ENCODE results near the gene DHX15.

The DHX15 gene

GRCh38 chr4:24568425-24568824, 15.9 kb downstream of the DHX15 start:
- TF ChIP-seq ZNF518A (tag by site-specific recombination; conservative IDR thresholded peaks at IDR 0.05; ENCODE audit: low read depth) (no peak), ZSCAN23 (tag by site-specific recombination; IDR thresholded peaks at IDR 0.05) (no peak), ZNF280D (tag by site-specific recombination; IDR thresholded peaks at IDR 0.05) (no peak), ZNF645 (tag by site-specific recombination; IDR thresholded peaks at IDR 0.05) (no peak), YY2 (tag by site-specific recombination; IDR thresholded peaks at IDR 0.05) (no peak), ZSCAN4 (tag by site-specific recombination; IDR thresholded peaks at IDR 0.05) (no peak), ZNF148 (tag by site-specific recombination; IDR thresholded peaks at IDR 0.05; ENCODE audit: borderline replicate concordance) (no peak), ZNF335 (tag by site-specific recombination; conservative IDR thresholded peaks at IDR 0.05) (no peak), ZNF585B (tag by site-specific recombination; IDR thresholded peaks at IDR 0.05) (no peak), ZNF423 (tag by site-specific recombination; IDR thresholded peaks at IDR 0.05) (no peak), ZNF2 (tag by site-specific recombination; IDR thresholded peaks at IDR 0.05) (no peak), YY1 (tag by site-specific recombination; IDR thresholded peaks at IDR 0.05) (no peak), ZNF16 (tag by site-specific recombination; IDR thresholded peaks at IDR 0.05; ENCODE audit: low read depth) (no peak), ZXDB (tag by site-specific recombination; IDR thresholded peaks at IDR 0.05) (no peak), ZNF449 (tag by site-specific recombination; IDR thresholded peaks at IDR 0.05) (no peak), ZNF239 (tag by site-specific recombination; IDR thresholded peaks at IDR 0.05) (no peak), ZNF133 (tag by site-specific recombination; IDR thresholded peaks at IDR 0.05) (no peak), ZNF510 (tag by site-specific recombination; IDR thresholded peaks at IDR 0.05; ENCODE audit: insufficient replicate concordance) (no peak)
- POLR2A ChIA-PET, result no interaction called here
- H3K4me3 ChIP-seq (ENCODE audit: low read depth, low read length), result no peak overlapping the region
- no peaks in the 10 kb centered on the region; the same call in 1 of the 2 replicates for H3K4me1 ChIP-seq (ENCODE audit: control insufficient read depth, insufficient read depth, low read length)
- CTCF ChIA-PET, result no interaction called here
- no peaks in the 10 kb centered on the region for H3K9me3 ChIP-seq (ENCODE audit: control insufficient read depth, insufficient read depth, low read depth, low read length)
- no peak overlapping the region for H3K27ac ChIP-seq (ENCODE audit: extremely low read depth, low read depth, low read length)
- H3K36me3 ChIP-seq (ENCODE audit: control insufficient read depth in 2 of 2, insufficient read depth in 1 of 2, low read length in 2 of 2), result peaks cover under 1 to 80% of the 10 kb centered on the region in 2 experiments

All from HEK293 (cell line).